Measurements from ENCODE around the gene KLF1.
"Not testable (repeated sequence)": the region's sequence is repeated elsewhere in the genome, so short reads cannot be mapped to it uniquely, and the experiment has no call there.

KLF1 gene

GRCh38 chr19:12886969-12887747 is at the start of gene KLF1:
Gene KLF1 (minus strand): TSS chr19:12887201. CDS start chr19:12887140, 61 bp downstream.
- no peak for DNase-seq (ENCODE audit: low read depth in 2 of 2)

- no peak for DNase-seq (ENCODE audit: low read depth in 2 of 2)
Observed at GRCh38 chr19:12936582-12936981, 49.6 kb upstream of the KLF1 start.

- DNase-seq (ENCODE audit: low read depth in 2 of 2), result no peak
Observed at GRCh38 chr19:12935071-12935470, 48.1 kb upstream of the KLF1 start.

GRCh38 chr19:12933287-12934072 is 46.5 kb upstream of the KLF1 start, which contains the start of gene FARSA:
Gene FARSA (minus strand): TSS chr19:12933711. CDS start chr19:12933696, 15 bp downstream.
- DNase-seq (ENCODE audit: low read depth in 2 of 2), result peak; percentile 73 to 78

- DNase-seq (ENCODE audit: low read depth in 2 of 2), result no peak
Observed at GRCh38 chr19:12932392-12933286, 45.6 kb upstream of the KLF1 start.

- no peak for DNase-seq (ENCODE audit: low read depth in 2 of 2)
Observed at GRCh38 chr19:12930002-12930645, 43.1 kb upstream of the KLF1 start.

- no peak for DNase-seq (ENCODE audit: low read depth in 2 of 2)
Observed at GRCh38 chr19:12924621-12925310, 37.8 kb upstream of the KLF1 start.

GRCh38 chr19:12922959-12923358 is 36.0 kb upstream of the KLF1 start:
- no peak for DNase-seq (ENCODE audit: low read depth in 2 of 2)

GRCh38 chr19:12921047-12921446 is 34.0 kb upstream of the KLF1 start:
- no peak for DNase-seq (ENCODE audit: low read depth in 2 of 2)

- DNase-seq (ENCODE audit: low read depth in 2 of 2), result no peak
Observed at GRCh38 chr19:12918253-12918652, 31.3 kb upstream of the KLF1 start.

- DNase-seq (ENCODE audit: low read depth in 2 of 2), result not testable (repeated sequence)
Observed at GRCh38 chr19:12915860-12916259, 28.9 kb upstream of the KLF1 start.

GRCh38 chr19:12913851-12914690 is 27.1 kb upstream of the KLF1 start:
- peak in 1 of 2 donors; percentile 23 for DNase-seq (ENCODE audit: low read depth in 2 of 2)

- DNase-seq (ENCODE audit: low read depth in 2 of 2), result no peak
Observed at GRCh38 chr19:12913011-12913561, 26.1 kb upstream of the KLF1 start.

GRCh38 chr19:12912571-12912970 is 25.6 kb upstream of the KLF1 start:
- no peak for DNase-seq (ENCODE audit: low read depth in 2 of 2)

GRCh38 chr19:12907166-12907565 is 20.2 kb upstream of the KLF1 start:
- no peak for DNase-seq (ENCODE audit: low read depth in 2 of 2)

- no peak for DNase-seq (ENCODE audit: low read depth in 2 of 2)
Observed at GRCh38 chr19:12899891-12900518, 13.0 kb upstream of the KLF1 start.

- DNase-seq (ENCODE audit: low read depth in 2 of 2), result no peak
Observed at GRCh38 chr19:12896460-12896859, 9.5 kb upstream of the KLF1 start.

GRCh38 chr19:12893582-12893981 is 6.6 kb upstream of the KLF1 start:
- DNase-seq (ENCODE audit: low read depth in 2 of 2), result no peak

GRCh38 chr19:12891553-12892021 is 4.6 kb upstream of the KLF1 start:
- DNase-seq (ENCODE audit: low read depth in 2 of 2), result no peak
